ENCODE data around the gene PDCD4.

PDCD4 gene

GRCh38 chr10:110841767-110842267, 29.9 kb upstream of the PDCD4 start:
- no peak for TF ChIP-seq CTCF (IDR thresholded peaks at IDR 0.05; ENCODE audit: control insufficient read depth, extremely low read depth, insufficient read depth)
- no peak overlapping the region for H3K4me3 ChIP-seq (ENCODE audit: low read depth, low read length)
- DNase-seq (ENCODE audit: low read depth), result no peak

GRCh38 chr10:110842326-110842904, 29.3 kb upstream of the PDCD4 start:
- TF ChIP-seq CTCF (IDR thresholded peaks at IDR 0.05; ENCODE audit: control insufficient read depth, extremely low read depth, insufficient read depth), result no peak
- no peak for DNase-seq (ENCODE audit: low read depth)
- no peak overlapping the region for H3K4me3 ChIP-seq (ENCODE audit: low read depth, low read length)

GRCh38 chr10:110843031-110843430, 28.7 kb upstream of the PDCD4 start:
- no peak for TF ChIP-seq CTCF (IDR thresholded peaks at IDR 0.05; ENCODE audit: control insufficient read depth, extremely low read depth, insufficient read depth)
- H3K4me3 ChIP-seq (ENCODE audit: low read depth, low read length), result no peak overlapping the region
- DNase-seq (ENCODE audit: low read depth), result no peak

- TF ChIP-seq CTCF (IDR thresholded peaks at IDR 0.05; ENCODE audit: control insufficient read depth, extremely low read depth, insufficient read depth), result no peak
- H3K4me3 ChIP-seq (ENCODE audit: low read depth, low read length), result no peak overlapping the region
- DNase-seq (ENCODE audit: low read depth), result no peak
Measured at GRCh38 chr10:110843796-110844616, 27.7 kb upstream of the PDCD4 start.

GRCh38 chr10:110844617-110844881, 27.2 kb upstream of the PDCD4 start:
- DNase-seq (ENCODE audit: low read depth), result no peak
- no peak for TF ChIP-seq CTCF (IDR thresholded peaks at IDR 0.05; ENCODE audit: control insufficient read depth, extremely low read depth, insufficient read depth)
- H3K4me3 ChIP-seq (ENCODE audit: low read depth, low read length), result no peak overlapping the region

- H3K4me3 ChIP-seq (ENCODE audit: low read depth, low read length), result no peak overlapping the region
- no peak for TF ChIP-seq CTCF (IDR thresholded peaks at IDR 0.05; ENCODE audit: control insufficient read depth, extremely low read depth, insufficient read depth)
- DNase-seq (ENCODE audit: low read depth), result no peak
Measured at GRCh38 chr10:110845192-110845755, 26.5 kb upstream of the PDCD4 start.
